HS-27A (cell line): ENCODE data around the gene HSPA1A.
A peak's percentile ranks its signal among the peaks of the same experiment; 100 is the strongest.
"Not testable (repeated sequence)": the region's sequence is repeated elsewhere in the genome, so short reads cannot be mapped to it uniquely, and the experiment has no call there.

Source experiments
- DNase-seq: peaks from one replicate; pipeline ENCODE4 v3.0.0-alpha.2; 2012; ENCODE audit warnings: low read depth, missing footprints

HSPA1A gene

GRCh38 chr6:31781244-31782125 is 33.9 kb upstream of the HSPA1A start:
- no peak for DNase-seq

- no peak for DNase-seq
Measured at GRCh38 chr6:31782126-31782855, 33.1 kb upstream of the HSPA1A start.

GRCh38 chr6:31784098-31784925 is 31.0 kb upstream of the HSPA1A start:
- no peak for DNase-seq

GRCh38 chr6:31785475-31785874 is 29.9 kb upstream of the HSPA1A start:
- DNase-seq = no peak

- DNase-seq = no peak
Measured at GRCh38 chr6:31791324-31792089, 23.8 kb upstream of the HSPA1A start.

GRCh38 chr6:31792090-31792374 is 23.3 kb upstream of the HSPA1A start:
- no peak for DNase-seq

- DNase-seq = no peak
Measured at GRCh38 chr6:31792761-31793171, 22.6 kb upstream of the HSPA1A start.

- not testable (repeated sequence) for DNase-seq
Measured at GRCh38 chr6:31793927-31794245, 21.5 kb upstream of the HSPA1A start.

- no peak for DNase-seq
Measured at GRCh38 chr6:31794294-31794865, 21.0 kb upstream of the HSPA1A start.

- DNase-seq = no peak
Measured at GRCh38 chr6:31794866-31795615, 20.3 kb upstream of the HSPA1A start.

- DNase-seq = no peak
Measured at GRCh38 chr6:31795616-31796298, 19.6 kb upstream of the HSPA1A start, which contains the start of gene VARS1. TSS of gene VARS1 (minus strand) at chr6:31795752. CDS start at chr6:31795217, 535 bp downstream.

GRCh38 chr6:31796993-31797385 is 18.4 kb upstream of the HSPA1A start:
- DNase-seq = no peak

- no peak for DNase-seq
Measured at GRCh38 chr6:31797588-31797987, 17.8 kb upstream of the HSPA1A start.

- DNase-seq = no peak
Measured at GRCh38 chr6:31799781-31800180, 15.6 kb upstream of the HSPA1A start.

GRCh38 chr6:31801031-31801927 is 14.1 kb upstream of the HSPA1A start:
- DNase-seq = not testable (repeated sequence)

- DNase-seq = no peak
Measured at GRCh38 chr6:31805939-31806469, 9.3 kb upstream of the HSPA1A start.

GRCh38 chr6:31806470-31807272 is 8.7 kb upstream of the HSPA1A start, which contains the start of gene LSM2:
TSS of gene LSM2 (minus strand) at chr6:31806966. CDS start at chr6:31806757, 209 bp downstream.
- peak; percentile 92 for DNase-seq

GRCh38 chr6:31808599-31808998 is 6.7 kb upstream of the HSPA1A start:
- not testable (repeated sequence) for DNase-seq
